NOMO-1 treated with dmso at 0.1 percent for 144 hours (cell line): ENCODE measurements around the gene TUBA3D.
"Not testable (repeated sequence)": the region's sequence is repeated elsewhere in the genome, so short reads cannot be mapped to it uniquely, and the experiment has no call there.

ENCODE experiments used
- DNase-seq: peaks from one replicate; lab custom pipeline; 2025; ENCODE audit not compliant: unreplicated experiment; lab: John Stamatoyannopoulos, UW

The TUBA3D gene

DNA sequence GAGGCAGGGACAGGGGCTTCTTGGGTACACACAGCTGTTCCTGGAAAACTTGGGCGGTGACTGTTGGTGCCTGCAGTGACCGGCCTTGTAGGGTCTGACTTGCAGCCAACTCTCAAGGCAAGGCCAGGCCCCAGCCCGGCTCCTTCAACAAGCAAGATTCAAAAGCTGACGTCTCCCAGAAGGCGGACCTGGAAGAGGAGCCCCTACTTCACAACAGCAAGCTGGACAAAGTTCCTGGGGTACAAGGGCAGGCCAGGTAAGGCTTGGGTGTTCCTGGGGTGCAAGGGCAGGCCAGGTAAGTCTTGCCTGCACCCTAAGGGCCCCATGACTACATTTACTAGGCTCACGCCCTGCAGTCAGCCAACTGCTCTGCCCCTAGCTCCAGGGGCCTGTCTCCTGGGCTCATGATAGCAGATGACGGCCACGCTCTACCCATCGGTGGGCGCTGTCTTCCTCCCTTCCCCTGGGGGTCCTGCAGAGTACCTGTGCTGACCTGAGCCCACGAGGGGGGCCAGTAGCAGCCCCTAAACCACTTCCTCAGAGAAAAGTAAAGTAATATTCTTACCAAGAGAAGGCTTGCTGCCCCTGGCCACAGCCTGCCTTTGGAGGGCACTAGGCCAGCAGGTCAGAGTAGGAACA lies 55.7 kb downstream of the TUBA3D start:
- DNase-seq, result not testable (repeated sequence)
